Astrocyte (in vitro differentiated cells and primary cell): ENCODE data around the gene VAMP8. TPM values are rescaled to one million over a fixed set of nuclear protein-coding genes. Genes with fewer than 3 reads are reported as not detected.

Source experiments
- DNase-seq: peaks from one replicate; pipeline ENCODE4 v3.0.0-alpha.2; 2010; ENCODE audit warnings: low read depth
- FAIRE-seq: peaks from 2 replicates; lab custom pipeline; 2011; peaks lifted over from hg19 to GRCh38; lab: Jason Lieb, UNC
- H2AFZ ChIP-seq: 2 replicates; pipeline ENCODE4 v1.6.0; 2012; ENCODE audit warnings: low read depth, low read length, inconsistent platforms
- H3K27ac ChIP-seq: 2 replicates; pipeline ENCODE4 v1.5.1; 2011; ENCODE audit warnings: low read depth, low read length, inconsistent platforms
- H3K27me3 ChIP-seq: 2 replicates; pipeline ENCODE4 v1.6.0; 2011; ENCODE audit warnings: low read length, inconsistent platforms; ENCODE audit not compliant: insufficient read depth
- H3K36me3 ChIP-seq: 2 replicates; pipeline ENCODE4 v1.5.1; 2011; ENCODE audit warnings: low read length, inconsistent platforms; ENCODE audit not compliant: insufficient read depth
- H3K4me1 ChIP-seq: 2 replicates; pipeline ENCODE4 v1.5.1; 2011; ENCODE audit warnings: low read length, inconsistent platforms; ENCODE audit not compliant: insufficient read depth
- H3K4me2 ChIP-seq: 2 replicates; pipeline ENCODE4 v1.6.0; 2012; ENCODE audit warnings: low read length, inconsistent platforms
- H3K4me3 ChIP-seq: 2 replicates; pipeline ENCODE4 v1.5.1; 2011; ENCODE audit warnings: low read depth, mild to moderate bottlenecking, low read length, inconsistent platforms; ENCODE audit not compliant: insufficient read depth
- H3K79me2 ChIP-seq: 2 replicates; pipeline ENCODE4 v1.6.0; 2012; ENCODE audit warnings: mild to moderate bottlenecking, low read length, inconsistent platforms; ENCODE audit not compliant: insufficient read depth
- H3K9ac ChIP-seq: 2 replicates; pipeline ENCODE4 v1.6.0; 2012; ENCODE audit warnings: mild to moderate bottlenecking, low read length, inconsistent platforms
- H3K9me3 ChIP-seq: 2 replicates; pipeline ENCODE4 v1.5.1; 2012; ENCODE audit warnings: low read depth, mild to moderate bottlenecking, low read length, inconsistent platforms; ENCODE audit not compliant: insufficient read depth
- H4K20me1 ChIP-seq: 2 replicates; pipeline ENCODE4 v1.6.0; 2012; ENCODE audit warnings: low read length, inconsistent platforms; ENCODE audit not compliant: insufficient read depth
- H3K27ac Mint-ChIP-seq: one replicate; pipeline ENCODE4 v1.8.0; 2021; ENCODE audit warnings: mild to moderate bottlenecking, mixed read lengths; ENCODE audit not compliant: unreplicated experiment
- H3K27me3 Mint-ChIP-seq: one replicate; pipeline ENCODE4 v1.8.0; 2021; ENCODE audit warnings: low read depth, mixed read lengths; ENCODE audit not compliant: unreplicated experiment
- H3K36me3 Mint-ChIP-seq: one replicate; pipeline ENCODE4 v1.8.0; 2021; ENCODE audit warnings: low read depth, mixed read lengths; ENCODE audit not compliant: unreplicated experiment
- H3K4me1 Mint-ChIP-seq: one replicate; pipeline ENCODE4 v1.8.0; 2021; ENCODE audit warnings: low read depth, mixed read lengths; ENCODE audit not compliant: unreplicated experiment
- H3K4me3 Mint-ChIP-seq: one replicate; pipeline ENCODE4 v1.8.0; 2021; ENCODE audit warnings: mild to moderate bottlenecking, moderate library complexity, mixed read lengths; ENCODE audit not compliant: unreplicated experiment
- H3K9me3 Mint-ChIP-seq: one replicate; pipeline ENCODE4 v1.8.0; 2021; ENCODE audit warnings: mild to moderate bottlenecking, mixed read lengths; ENCODE audit not compliant: unreplicated experiment
- EZH2 ChIP-seq: IDR thresholded peaks from 2 replicates; pipeline ENCODE4 v1.6.1; 2012; ENCODE audit warnings: mild to moderate bottlenecking, low read length, inconsistent platforms; ENCODE audit not compliant: insufficient read depth
- total RNA-seq: library from RNA; stranded (reverse); gene quantifications from 2 replicates; pipeline ENCODE4 v1.2.1, GENCODE V29; 2021
- TF ChIP-seq, protein P1 (sequence below): IDR thresholded peaks from 2 replicates; pipeline ENCODE4 v1.5.1; 2011; ENCODE audit warnings: low read depth, mild to moderate bottlenecking, inconsistent platforms, low read length, moderate library complexity; ENCODE audit not compliant: insufficient read depth

The VAMP8 gene
- total RNA-seq, 1 donor from 2014 or later: 35.3 TPM

DNA sequence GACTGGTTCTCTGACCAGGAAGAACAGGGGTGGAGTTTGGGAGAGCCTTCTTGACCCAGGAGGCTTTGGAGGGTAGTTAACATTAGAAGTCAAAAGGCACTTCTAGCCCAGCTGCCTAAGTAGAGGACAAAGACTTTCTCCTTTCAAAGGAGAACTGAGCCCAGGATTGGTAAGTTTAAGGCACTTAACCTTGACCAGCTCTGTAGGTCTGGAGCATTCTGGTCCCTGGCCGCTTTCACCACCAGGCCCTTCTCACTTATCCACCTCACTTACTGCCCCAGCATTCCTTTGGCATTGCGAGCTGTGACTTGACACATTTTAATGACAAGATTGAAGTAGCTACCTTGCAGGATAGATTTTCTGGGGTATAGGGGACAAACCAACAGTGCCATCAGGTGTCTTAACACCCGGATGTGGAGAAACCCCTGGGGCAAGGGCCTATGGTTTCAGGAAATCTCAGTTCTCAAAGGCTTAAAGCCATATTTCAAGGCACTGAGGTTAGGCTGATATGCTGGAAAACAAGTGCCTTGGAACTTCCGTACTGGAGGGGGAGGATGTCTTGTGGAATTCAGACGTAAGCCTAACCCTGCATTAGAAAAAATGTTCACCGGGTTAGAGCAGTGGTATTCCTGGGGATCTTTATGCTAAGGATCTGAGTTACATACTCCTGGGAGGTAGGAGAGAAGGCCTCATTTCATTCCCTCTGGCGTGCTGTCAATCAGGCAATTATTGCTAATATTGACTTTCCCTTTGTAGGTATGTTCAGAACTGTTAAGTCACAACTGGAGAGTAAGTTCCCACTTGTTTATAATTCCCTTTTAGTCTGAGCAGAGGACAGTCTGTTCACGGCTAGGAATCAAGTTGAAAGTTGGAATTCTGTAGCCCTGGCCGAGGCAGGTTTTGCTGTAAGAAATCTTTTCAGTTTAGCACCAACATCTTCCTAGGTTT, 30.2 kb downstream of the VAMP8 start:
- Histone ChIP-seq H3K27ac (no peak overlapping the region), H3K4me1 (peaks cover 26% of the 10 kb centered on the region), H3K4me2 (no peak overlapping the region), H2AFZ (no peak overlapping the region), H4K20me1 (peaks cover 35% of the 10 kb centered on the region), H3K79me2 (peaks cover 49% of the 10 kb centered on the region), H3K27me3 (no peaks in the 10 kb centered on the region), H3K9ac (no peak overlapping the region), H3K36me3 (peaks cover 15% of the 10 kb centered on the region), H3K4me3 (no peak overlapping the region), H3K9me3 (no peaks in the 10 kb centered on the region)
- H3K36me3 Mint-ChIP-seq: peaks cover 4% of the 10 kb centered on the region
- H3K27me3 Mint-ChIP-seq: no peaks in the 10 kb centered on the region
- TF ChIP-seq EZH2: no peak
- TF ChIP-seq, protein P1, sequence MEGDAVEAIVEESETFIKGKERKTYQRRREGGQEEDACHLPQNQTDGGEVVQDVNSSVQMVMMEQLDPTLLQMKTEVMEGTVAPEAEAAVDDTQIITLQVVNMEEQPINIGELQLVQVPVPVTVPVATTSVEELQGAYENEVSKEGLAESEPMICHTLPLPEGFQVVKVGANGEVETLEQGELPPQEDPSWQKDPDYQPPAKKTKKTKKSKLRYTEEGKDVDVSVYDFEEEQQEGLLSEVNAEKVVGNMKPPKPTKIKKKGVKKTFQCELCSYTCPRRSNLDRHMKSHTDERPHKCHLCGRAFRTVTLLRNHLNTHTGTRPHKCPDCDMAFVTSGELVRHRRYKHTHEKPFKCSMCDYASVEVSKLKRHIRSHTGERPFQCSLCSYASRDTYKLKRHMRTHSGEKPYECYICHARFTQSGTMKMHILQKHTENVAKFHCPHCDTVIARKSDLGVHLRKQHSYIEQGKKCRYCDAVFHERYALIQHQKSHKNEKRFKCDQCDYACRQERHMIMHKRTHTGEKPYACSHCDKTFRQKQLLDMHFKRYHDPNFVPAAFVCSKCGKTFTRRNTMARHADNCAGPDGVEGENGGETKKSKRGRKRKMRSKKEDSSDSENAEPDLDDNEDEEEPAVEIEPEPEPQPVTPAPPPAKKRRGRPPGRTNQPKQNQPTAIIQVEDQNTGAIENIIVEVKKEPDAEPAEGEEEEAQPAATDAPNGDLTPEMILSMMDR: no peak
- peak overlapping the region; percentile 93 for H3K27ac Mint-ChIP-seq
- peak overlapping the region; percentile 75 for H3K4me3 Mint-ChIP-seq
- H3K4me1 Mint-ChIP-seq: peaks cover 56% of the 10 kb centered on the region
- DNase-seq: no peak
- FAIRE-seq: no peak
- H3K9me3 Mint-ChIP-seq: no peaks in the 10 kb centered on the region

DNA sequence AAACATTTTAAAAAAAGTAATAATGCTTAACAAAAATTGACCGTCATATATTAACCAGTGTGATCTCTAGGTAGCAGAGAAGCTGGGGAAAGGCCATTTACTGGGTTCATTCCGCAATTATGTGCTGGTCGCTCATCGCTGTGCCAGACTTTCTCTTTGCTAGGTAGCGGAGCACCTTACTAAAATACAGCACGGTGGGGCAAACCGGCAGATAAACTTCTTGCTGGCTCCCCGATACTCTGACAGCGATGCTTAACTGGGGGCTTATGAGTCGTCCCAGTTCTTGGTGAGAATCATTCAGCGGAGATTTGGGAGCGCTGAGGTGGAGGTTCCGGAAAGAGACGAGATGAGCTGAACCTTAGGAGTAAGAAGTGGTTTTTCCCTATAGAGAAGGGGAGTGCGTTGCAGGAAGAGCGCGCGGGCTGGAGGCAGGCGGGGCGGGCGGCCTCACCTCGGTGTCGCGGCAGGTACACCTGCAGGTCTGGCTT, 33.9 kb downstream of the VAMP8 start:
- Histone ChIP-seq H3K27me3 (no peaks in the 10 kb centered on the region), H3K79me2 (peaks cover 51% of the 10 kb centered on the region), H2AFZ (peak overlapping the region; percentile 77), H3K27ac (peak overlapping the region; percentile 69), H3K4me2 (peak overlapping the region; percentile 100), H4K20me1 (peaks cover 28% of the 10 kb centered on the region), H3K9ac (peak overlapping the region; percentile 93), H3K36me3 (peaks cover 15% of the 10 kb centered on the region), H3K4me1 (peaks cover 11% of the 10 kb centered on the region), H3K4me3 (peak overlapping the region; percentile 90), H3K9me3 (no peaks in the 10 kb centered on the region)
- DNase-seq (no peak), FAIRE-seq (no peak)
- peaks cover 4% of the 10 kb centered on the region for H3K36me3 Mint-ChIP-seq
- H3K27me3 Mint-ChIP-seq: no peaks in the 10 kb centered on the region
- H3K9me3 Mint-ChIP-seq: no peaks in the 10 kb centered on the region
- peaks cover 34% of the 10 kb centered on the region for H3K4me1 Mint-ChIP-seq
- peak overlapping the region; percentile 99 for H3K4me3 Mint-ChIP-seq
- no peak for TF ChIP-seq EZH2
- TF ChIP-seq, protein P1: no peak
- H3K27ac Mint-ChIP-seq: peak overlapping the region; percentile 91
